Endodermal cell (in vitro differentiated cells): Measurements from ENCODE around the gene SRGAP1. TPM values are rescaled to one million over a fixed set of nuclear protein-coding genes. Genes with fewer than 3 reads are reported as not detected.

Experiments used
- DNase-seq: peaks from one replicate; pipeline ENCODE4 v3.0.0-alpha.2; 2017
- H3K27ac ChIP-seq: 2 replicates; pipeline ENCODE4 v1.5.1; 2013; ENCODE audit warnings: mild to moderate bottlenecking, low read depth, low read length, moderate library complexity
- H3K27me3 ChIP-seq: 2 replicates; pipeline ENCODE4 v1.6.1; 2013; ENCODE audit warnings: mild to moderate bottlenecking, low read length, moderate library complexity; ENCODE audit not compliant: insufficient read depth, control insufficient read depth, poor library complexity, severe bottlenecking
- H3K36me3 ChIP-seq: 2 replicates; pipeline ENCODE4 v1.7.0; 2013; ENCODE audit warnings: mild to moderate bottlenecking, low read length, moderate library complexity; ENCODE audit not compliant: control insufficient read depth, insufficient read depth
- H3K4me1 ChIP-seq: one replicate; pipeline ENCODE4 v1.7.0; 2013; ENCODE audit warnings: low read length; ENCODE audit not compliant: control insufficient read depth, insufficient read depth
- H3K4me3 ChIP-seq: 2 replicates; pipeline ENCODE4 v1.5.1; 2013; ENCODE audit warnings: mild to moderate bottlenecking, low read length, moderate library complexity
- H3K9ac ChIP-seq: 2 replicates; pipeline ENCODE4 v1.6.1; 2013; ENCODE audit warnings: mild to moderate bottlenecking, low read length, moderate library complexity; ENCODE audit not compliant: poor library complexity, severe bottlenecking; ENCODE audit errors: extremely low read depth
- H3K9me3 ChIP-seq: 2 replicates; pipeline ENCODE4 v1.6.1; 2013; ENCODE audit warnings: mild to moderate bottlenecking, low read length, moderate library complexity; ENCODE audit not compliant: control insufficient read depth
- H3K27ac Mint-ChIP-seq: 2 replicates; pipeline ENCODE4 v1.8.0; 2020; ENCODE audit warnings: mixed read lengths
- H3K27me3 Mint-ChIP-seq: 2 replicates; pipeline ENCODE4 v1.8.0; 2021; ENCODE audit warnings: mild to moderate bottlenecking, mixed read lengths; ENCODE audit not compliant: insufficient read depth
- H3K36me3 Mint-ChIP-seq: 2 replicates; pipeline ENCODE4 v1.8.0; 2020; ENCODE audit warnings: low read depth, mixed read lengths
- H3K4me1 Mint-ChIP-seq: 2 replicates; pipeline ENCODE4 v1.8.0; 2020; ENCODE audit warnings: mixed read lengths
- H3K4me3 Mint-ChIP-seq: 2 replicates; pipeline ENCODE4 v1.8.0; 2020; ENCODE audit warnings: mild to moderate bottlenecking, moderate library complexity, mixed read lengths
- H3K9me3 Mint-ChIP-seq: 2 replicates; pipeline ENCODE4 v1.8.0; 2020; ENCODE audit warnings: mild to moderate bottlenecking, mixed read lengths
- CTCF ChIP-seq: fragments of 200-600 bp; sonication (generic); conservative IDR thresholded peaks from 2 replicates; pipeline ENCODE4 v1.5.0; 2021; ENCODE audit warnings: antibody characterized with exemption, mild to moderate bottlenecking
- WGBS, 2 experiments: methylation state at CpG; one replicate each; pipeline versions ENCODE4 v1.1.5 to v1.1.7; 2013; ENCODE audit warnings: missing lambda C conversion rate in 2 of 2, mixed read lengths in 1 of 2; ENCODE audit not compliant: insufficient coverage in 1 of 2, insufficient read length in 1 of 2; 5-methylcytosine and 5-hydroxymethylcytosine counted together
- total RNA-seq, 2 donors: library from RNA; stranded (reverse); fragmentation: NEBNext Ultra II Directional in 1 of 2; extraction: Animal tissue kit (Norgen Biotek cat#: 25700) in 1 of 2; gene quantifications; 2 replicates in 1 of 2; 3 replicates in 1 of 2; pipeline ENCODE4 v1.2.1, GENCODE V29; 2021

Gene SRGAP1
- total RNA-seq, 2 donors from 2014 or later = 10.6 to 13.4 TPM

GRCh38 chr12:64064706-64065105 is 220.2 kb downstream of the SRGAP1 start:
- peaks cover 4% of the 10 kb centered on the region for H3K36me3 Mint-ChIP-seq
- no peak overlapping the region for H3K4me3 ChIP-seq
- H3K27me3 Mint-ChIP-seq = no peaks in the 10 kb centered on the region
- WGBS, 2 experiments = 94 to 95% methylated on average over 7 to 8 of the region's 8 CpGs
- no peak for DNase-seq
- no peak overlapping the region for H3K27ac Mint-ChIP-seq
- peaks cover 7% of the 10 kb centered on the region for H3K36me3 ChIP-seq
- H3K4me1 Mint-ChIP-seq = peaks cover 4% of the 10 kb centered on the region
- H3K4me1 ChIP-seq = no peaks in the 10 kb centered on the region
- no peak overlapping the region for H3K27ac ChIP-seq
- no peak overlapping the region for H3K4me3 Mint-ChIP-seq
- no peaks in the 10 kb centered on the region for H3K27me3 ChIP-seq
- H3K9me3 ChIP-seq = no peaks in the 10 kb centered on the region
- no peaks in the 10 kb centered on the region for H3K9me3 Mint-ChIP-seq
- no peak for TF ChIP-seq CTCF
- no peak overlapping the region for H3K9ac ChIP-seq

- no peak overlapping the region for H3K27ac Mint-ChIP-seq
- H3K4me1 Mint-ChIP-seq = peaks cover 4% of the 10 kb centered on the region
- WGBS, 2 experiments = 87 to 100% methylated on average over 1 to 2 of the region's 2 CpGs
- H3K27me3 ChIP-seq = no peaks in the 10 kb centered on the region
- H3K9ac ChIP-seq = no peak overlapping the region
- H3K4me1 ChIP-seq = no peaks in the 10 kb centered on the region
- H3K36me3 Mint-ChIP-seq = peaks cover 4% of the 10 kb centered on the region
- no peak overlapping the region for H3K4me3 ChIP-seq
- no peak for DNase-seq
- TF ChIP-seq CTCF = no peak
- H3K27me3 Mint-ChIP-seq = no peaks in the 10 kb centered on the region
- no peaks in the 10 kb centered on the region for H3K9me3 Mint-ChIP-seq
- H3K27ac ChIP-seq = no peak overlapping the region
- no peak overlapping the region for H3K4me3 Mint-ChIP-seq
- H3K9me3 ChIP-seq = no peaks in the 10 kb centered on the region
- peaks cover 7% of the 10 kb centered on the region for H3K36me3 ChIP-seq
These were observed 221.5 kb downstream of the SRGAP1 start for GRCh38 chr12:64065881-64066451.

GRCh38 chr12:64066776-64067175 is 222.3 kb downstream of the SRGAP1 start:
- H3K9me3 ChIP-seq = no peaks in the 10 kb centered on the region
- no peak for TF ChIP-seq CTCF
- no peak overlapping the region for H3K4me3 Mint-ChIP-seq
- peaks cover 4% of the 10 kb centered on the region for H3K4me1 Mint-ChIP-seq
- H3K9ac ChIP-seq = no peak overlapping the region
- H3K27me3 ChIP-seq = no peaks in the 10 kb centered on the region
- no peak overlapping the region for H3K4me3 ChIP-seq
- WGBS, 2 experiments = 80 to 93% methylated on average over 1 to 2 of the region's 2 CpGs
- no peak for DNase-seq
- H3K9me3 Mint-ChIP-seq = no peaks in the 10 kb centered on the region
- no peaks in the 10 kb centered on the region for H3K27me3 Mint-ChIP-seq
- no peaks in the 10 kb centered on the region for H3K4me1 ChIP-seq
- H3K27ac ChIP-seq = no peak overlapping the region
- peaks cover 7% of the 10 kb centered on the region for H3K36me3 ChIP-seq
- H3K36me3 Mint-ChIP-seq = peaks cover 4% of the 10 kb centered on the region
- no peak overlapping the region for H3K27ac Mint-ChIP-seq
